ENCODE measurements around the gene BTBD6.

GRCh38 chr14:105271224-105271890 lies 23.0 kb downstream of the BTBD6 start:
- TF ChIP-seq EZH2phosphoT487 (IDR thresholded peaks at IDR 0.05; ENCODE audit: insufficient read depth, low read depth) (no peak), EZH2 (IDR thresholded peaks at IDR 0.05; ENCODE audit: insufficient read depth, poor library complexity, severe bottlenecking) (no peak)

All from GM23248 (cell line).